Upper lobe of left lung (tissue), 4 donors: ENCODE measurements around the gene KCNK15.

Source experiments
- EP300 ChIP-seq, 4 donors: sonication (generic); formaldehyde crosslinking; IDR thresholded peaks; one replicate each; pipeline ENCODE4 v1.5.1; 2017; ENCODE audit warnings: antibody characterized with exemption in 4 of 4, control low read depth in 2 of 4
- POLR2A ChIP-seq, 4 donors: fragments of 450-650 bp; IDR thresholded peaks; one replicate each; pipeline ENCODE4 v1.5.1; 2016 to 2017; ENCODE audit warnings: antibody characterized with exemption in 4 of 4, mild to moderate bottlenecking in 2 of 4
- POLR2AphosphoS5 ChIP-seq, 2 donors: sonication (generic); formaldehyde crosslinking; IDR thresholded peaks; one replicate each; pipeline ENCODE4 v1.5.1; 2017; ENCODE audit warnings: antibody characterized with exemption in 2 of 2
- TF ChIP-seq, protein P1 (sequence below), 6 experiments: fragments of 450-650 bp in 4 of 6; fragments of 200-600 bp in 2 of 6; sonication (generic) in 2 of 6; IDR thresholded peaks; one replicate each; pipeline ENCODE4 v1.5.1; 2016 to 2019; ENCODE audit warnings: antibody characterized with exemption in 6 of 6

- TF ChIP-seq POLR2A (IDR thresholded peaks at IDR 0.05): no peak
- TF ChIP-seq, protein P1, sequence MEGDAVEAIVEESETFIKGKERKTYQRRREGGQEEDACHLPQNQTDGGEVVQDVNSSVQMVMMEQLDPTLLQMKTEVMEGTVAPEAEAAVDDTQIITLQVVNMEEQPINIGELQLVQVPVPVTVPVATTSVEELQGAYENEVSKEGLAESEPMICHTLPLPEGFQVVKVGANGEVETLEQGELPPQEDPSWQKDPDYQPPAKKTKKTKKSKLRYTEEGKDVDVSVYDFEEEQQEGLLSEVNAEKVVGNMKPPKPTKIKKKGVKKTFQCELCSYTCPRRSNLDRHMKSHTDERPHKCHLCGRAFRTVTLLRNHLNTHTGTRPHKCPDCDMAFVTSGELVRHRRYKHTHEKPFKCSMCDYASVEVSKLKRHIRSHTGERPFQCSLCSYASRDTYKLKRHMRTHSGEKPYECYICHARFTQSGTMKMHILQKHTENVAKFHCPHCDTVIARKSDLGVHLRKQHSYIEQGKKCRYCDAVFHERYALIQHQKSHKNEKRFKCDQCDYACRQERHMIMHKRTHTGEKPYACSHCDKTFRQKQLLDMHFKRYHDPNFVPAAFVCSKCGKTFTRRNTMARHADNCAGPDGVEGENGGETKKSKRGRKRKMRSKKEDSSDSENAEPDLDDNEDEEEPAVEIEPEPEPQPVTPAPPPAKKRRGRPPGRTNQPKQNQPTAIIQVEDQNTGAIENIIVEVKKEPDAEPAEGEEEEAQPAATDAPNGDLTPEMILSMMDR (IDR thresholded peaks at IDR 0.05): no peak
- TF ChIP-seq POLR2AphosphoS5 (IDR thresholded peaks at IDR 0.05): no peak
- TF ChIP-seq EP300 (IDR thresholded peaks at IDR 0.05): no peak
Observed at GRCh38 chr20:44799691-44800090, 54.0 kb downstream of the KCNK15 start.
